Right cardiac atrium (tissue), 5 donors: ENCODE data around the gene LGR6. TPM values are rescaled to one million over a fixed set of nuclear protein-coding genes. Genes with fewer than 3 reads are reported as not detected.
"Not testable (repeated sequence)": the region's sequence is repeated elsewhere in the genome, so short reads cannot be mapped to it uniquely, and the experiment has no call there.

ENCODE experiments used
- ATAC-seq, 2 donors: fragments of 200-7000 bp; cut with Tn5 transposase; one replicate each; pipeline versions ENCODE4 v1.8.0 to v1.9.1; 2020; ENCODE audit warnings: moderate library complexity in 2 of 2, mild to moderate bottlenecking in 1 of 2
- DNase-seq, 3 donors: peaks; one replicate each; pipeline ENCODE4 v3.0.0-alpha.2; 2020
- H3K27ac ChIP-seq: one replicate; pipeline ENCODE4 v1.5.1; 2013; ENCODE audit warnings: mild to moderate bottlenecking, low read length, control low read depth, moderate library complexity
- H3K27me3 ChIP-seq: one replicate; pipeline ENCODE4 v1.6.1; 2013; ENCODE audit not compliant: control insufficient read depth, insufficient read depth
- H3K4me1 ChIP-seq: one replicate; pipeline ENCODE4 v1.6.1; 2013; ENCODE audit warnings: low read length; ENCODE audit not compliant: control insufficient read depth, insufficient read depth
- H3K4me3 ChIP-seq: one replicate; pipeline ENCODE4 v1.5.1; 2013; ENCODE audit warnings: low read length, control low read depth
- H3K9me3 ChIP-seq: one replicate; pipeline ENCODE4 v1.6.1; 2013; ENCODE audit warnings: low read length; ENCODE audit not compliant: control insufficient read depth
- WGBS: extraction: QIAGEN DNeasy Blood & Tissue Kit; methylation state at CpG from one replicate; pipeline ENCODE4 v1.1.7; 2013; 5-methylcytosine and 5-hydroxymethylcytosine counted together
- intact Hi-C, 4 donors: fragments of 100-400 bp; cut with DNase I; formaldehyde crosslinking; loops; one replicate each; pipeline versions ENCODE4 v1.11.0 to v1.14.0; 2022 to 2023
- polyA plus RNA-seq: library from polyadenylated mRNA; stranded (reverse); fragments of 200-250 nt; gene quantifications from one replicate; pipeline ENCODE4 v1.2.3, GENCODE V29; 2013
- total RNA-seq, 4 donors: library from RNA; stranded (reverse); fragmentation: NEBNext Ultra II Directional; extraction: Animal tissue kit (Norgen Biotek cat#: 25700); gene quantifications; one replicate each; pipeline ENCODE4 v1.2.1, GENCODE V29; 2021
- donor health status: healthy with polysubstance abuse.
- donor health status: DM: no; HTN: yes; CAD: no.
- donor health status: DM: no; HTN: no; CAD: no.
- donor health status: DM: no; HTN: yes; CAD: no; lungs with severe emphysema.
- donor health status: DM: yes; HTN: yes; CAD: no.

The LGR6 gene
- total and polyA plus RNA-seq, 5 donors: 22.4 to 52.7 (median 29.0) TPM

- Histone ChIP-seq H3K27ac (no peak overlapping the region), H3K4me1 (no peaks in the 10 kb centered on the region), H3K4me3 (no peak overlapping the region), H3K9me3 (no peaks in the 10 kb centered on the region), H3K27me3 (no peaks in the 10 kb centered on the region)
- WGBS: 48% methylated on average over 19 of the region's 19 CpGs
- intact Hi-C loops: no loop called here
- ATAC-seq: peak; percentile 72 to 79
- DNase-seq: peak in 1 of 3 donors; percentile 78
These were observed 42.5 kb downstream of the LGR6 start for GRCh38 chr1:202235856-202236837.

- intact Hi-C loops: no loop called here
- DNase-seq: no peak
These were observed 43.5 kb downstream of the LGR6 start for GRCh38 chr1:202237052-202237451.

GRCh38 chr1:202238914-202239313, 45.3 kb downstream of the LGR6 start:
- no peak for DNase-seq
- Histone ChIP-seq H3K4me1 (no peaks in the 10 kb centered on the region), H3K27me3 (no peaks in the 10 kb centered on the region), H3K27ac (no peak overlapping the region), H3K9me3 (no peaks in the 10 kb centered on the region), H3K4me3 (no peak overlapping the region)
- 90% methylated on average over 22 of the region's 22 CpGs for WGBS
- ATAC-seq: no peak
- intact Hi-C loops: no loop called here

More at GRCh38 chr1:202237052-202237451, 43.5 kb downstream of the LGR6 start:
- no peaks in the 10 kb centered on the region for H3K4me1 ChIP-seq
- ATAC-seq: peak; percentile 54 to 57
- 34% methylated on average over 8 of the region's 8 CpGs for WGBS
- H3K27me3 ChIP-seq: no peaks in the 10 kb centered on the region
- H3K27ac ChIP-seq: no peak overlapping the region
- H3K4me3 ChIP-seq: no peak overlapping the region
- no peaks in the 10 kb centered on the region for H3K9me3 ChIP-seq

- 60% methylated on average over 3 of the region's 3 CpGs for WGBS
- H3K27me3 ChIP-seq, H3K9me3 ChIP-seq, H3K4me1 ChIP-seq, DNase-seq, H3K4me3 ChIP-seq, intact Hi-C loops, H3K27ac ChIP-seq, ATAC-seq: not testable (repeated sequence)
These were observed 46.6 kb downstream of the LGR6 start for GRCh38 chr1:202240226-202240625.

- no peaks in the 10 kb centered on the region for H3K9me3 ChIP-seq
- intact Hi-C loops: no loop called here
- no peaks in the 10 kb centered on the region for H3K27me3 ChIP-seq
- ATAC-seq: no peak
- 75% methylated on average over 4 of the region's 4 CpGs for WGBS
- H3K4me3 ChIP-seq: no peak overlapping the region
- no peaks in the 10 kb centered on the region for H3K4me1 ChIP-seq
- H3K27ac ChIP-seq: no peak overlapping the region
- DNase-seq: no peak
These were observed 47.4 kb downstream of the LGR6 start for GRCh38 chr1:202240956-202241355.

DNA sequence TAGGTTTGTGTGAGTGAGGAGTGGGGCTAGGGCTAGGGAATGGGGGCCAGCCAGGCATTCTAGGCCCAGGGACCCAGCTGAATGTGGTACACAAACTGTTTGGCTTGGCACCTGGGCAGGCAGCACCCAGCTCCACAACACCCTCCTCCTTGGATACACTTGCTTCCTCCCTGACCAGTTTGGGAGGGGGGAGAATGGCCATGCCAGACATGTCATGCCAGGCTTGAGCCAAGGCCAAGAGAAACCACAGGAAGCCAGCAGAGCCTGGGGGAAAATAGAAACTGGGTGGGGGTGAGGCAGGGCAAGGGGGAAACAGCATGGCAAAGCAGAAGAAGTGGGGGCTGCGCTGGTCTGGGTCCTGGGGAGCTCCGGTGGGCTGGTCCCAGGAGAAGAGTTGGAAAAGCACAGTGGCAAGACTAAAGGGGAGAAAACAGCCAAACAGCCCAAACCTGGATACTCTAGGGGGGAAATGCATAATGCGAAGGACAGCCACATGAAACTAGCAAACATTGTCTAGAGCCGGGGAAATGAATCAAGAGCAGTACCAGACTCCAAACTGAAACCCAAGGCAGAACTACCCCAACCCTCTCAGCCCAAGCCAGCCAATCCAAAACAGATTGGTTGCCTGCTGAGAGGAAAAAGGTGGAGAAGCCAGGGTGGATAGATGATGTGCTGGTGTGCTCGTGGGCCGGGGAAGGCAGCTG, 47.9 kb downstream of the LGR6 start:
- DNase-seq (no peak), ATAC-seq (peak; percentile 46 to 64)
- Histone ChIP-seq H3K27ac (no peak overlapping the region), H3K4me3 (no peak overlapping the region), H3K27me3 (no peaks in the 10 kb centered on the region), H3K9me3 (no peaks in the 10 kb centered on the region), H3K4me1 (no peaks in the 10 kb centered on the region)
- 70% methylated on average over 6 of the region's 6 CpGs for WGBS
- intact Hi-C loops: no loop called here

DNA sequence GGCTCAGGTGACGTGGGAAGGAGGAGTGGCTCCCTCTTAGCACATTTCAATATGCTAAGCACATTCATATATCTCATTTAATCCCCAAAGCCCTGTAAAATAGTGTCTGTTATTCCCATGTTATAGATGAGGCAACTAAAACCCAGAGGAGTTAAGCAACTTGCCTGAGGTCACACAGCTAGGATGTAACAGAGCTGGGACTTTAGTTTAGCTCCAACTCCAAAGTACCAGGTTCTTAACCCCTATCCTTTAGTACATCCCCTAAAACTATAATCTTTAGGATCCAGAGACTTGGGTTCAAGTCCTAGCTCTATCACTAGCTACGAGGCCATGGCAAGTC, 48.5 kb downstream of the LGR6 start:
- Histone ChIP-seq H3K27ac (no peak overlapping the region), H3K27me3 (no peaks in the 10 kb centered on the region), H3K4me1 (no peaks in the 10 kb centered on the region), H3K9me3 (no peaks in the 10 kb centered on the region), H3K4me3 (no peak overlapping the region)
- 61% methylated on average over 2 of the region's 2 CpGs for WGBS
- DNase-seq (no peak), ATAC-seq (no peak)
- intact Hi-C loops: no loop called here

- 81% methylated on average over 3 of the region's 3 CpGs for WGBS
- intact Hi-C loops: no loop called here
- ATAC-seq: no peak
These were observed 49.4 kb downstream of the LGR6 start for GRCh38 chr1:202243006-202243405.

DNA sequence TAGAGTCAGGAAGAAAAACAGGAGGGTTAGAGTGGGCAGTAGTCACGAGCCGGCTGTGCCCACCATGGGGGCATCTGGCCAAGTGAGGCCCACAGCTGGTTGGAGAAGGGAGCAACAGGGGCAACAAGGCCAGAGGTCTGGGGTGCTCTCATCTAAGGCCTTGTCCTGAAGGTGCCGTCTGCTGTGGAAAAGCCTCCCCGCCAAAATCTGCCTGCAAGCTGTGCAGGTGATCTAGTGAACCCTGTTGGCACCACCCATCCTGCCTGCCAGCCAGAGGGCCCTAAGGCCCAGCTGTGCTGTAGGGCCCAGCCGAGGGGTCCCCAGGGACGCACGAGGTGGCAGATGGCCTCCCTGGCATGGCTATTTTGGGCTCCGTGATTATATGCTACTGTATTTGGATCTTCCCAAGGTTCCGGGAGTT, 51.3 kb downstream of the LGR6 start:
- no peaks in the 10 kb centered on the region for H3K27me3 ChIP-seq
- ATAC-seq (no peak), DNase-seq (no peak)
- no peak overlapping the region for H3K4me3 ChIP-seq
- 72% methylated on average over 9 of the region's 9 CpGs for WGBS
- H3K27ac ChIP-seq: no peak overlapping the region
- no peaks in the 10 kb centered on the region for H3K4me1 ChIP-seq
- intact Hi-C loops: no loop called here
- no peaks in the 10 kb centered on the region for H3K9me3 ChIP-seq

More at GRCh38 chr1:202243006-202243405, 49.4 kb downstream of the LGR6 start:
- Histone ChIP-seq H3K4me3 (no peak overlapping the region), H3K27me3 (no peaks in the 10 kb centered on the region), H3K9me3 (no peaks in the 10 kb centered on the region), H3K4me1 (no peaks in the 10 kb centered on the region), H3K27ac (no peak overlapping the region)
- DNase-seq: no peak

GRCh38 chr1:202245391-202245790, 51.8 kb downstream of the LGR6 start:
- Histone ChIP-seq H3K27me3 (no peaks in the 10 kb centered on the region), H3K4me1 (no peaks in the 10 kb centered on the region), H3K4me3 (no peak overlapping the region), H3K9me3 (no peaks in the 10 kb centered on the region), H3K27ac (no peak overlapping the region)
- ATAC-seq (no peak), DNase-seq (no peak)
- WGBS: 90% methylated on average over 8 of the region's 8 CpGs
- intact Hi-C loops: no loop called here

GRCh38 chr1:202247104-202247503, 53.5 kb downstream of the LGR6 start:
- Histone ChIP-seq H3K27ac (no peak overlapping the region), H3K4me3 (no peak overlapping the region), H3K9me3 (no peaks in the 10 kb centered on the region), H3K4me1 (no peaks in the 10 kb centered on the region), H3K27me3 (no peaks in the 10 kb centered on the region)
- ATAC-seq (no peak), DNase-seq (no peak)
- 87% methylated on average over 6 of the region's 6 CpGs for WGBS
- intact Hi-C loops: no loop called here
